Endothelial cell of hepatic sinusoid (primary cell): ENCODE measurements around the gene SYCP3.
"Not testable (repeated sequence)": the region's sequence is repeated elsewhere in the genome, so short reads cannot be mapped to it uniquely, and the experiment has no call there.

Experiments used
- in situ Hi-C: cut with HindIII; loops from 2 replicates; pipeline ENCODE4 v1.10.0; 2017; ENCODE audit warnings: low sequenced_read_pairs

The SYCP3 gene

DNA sequence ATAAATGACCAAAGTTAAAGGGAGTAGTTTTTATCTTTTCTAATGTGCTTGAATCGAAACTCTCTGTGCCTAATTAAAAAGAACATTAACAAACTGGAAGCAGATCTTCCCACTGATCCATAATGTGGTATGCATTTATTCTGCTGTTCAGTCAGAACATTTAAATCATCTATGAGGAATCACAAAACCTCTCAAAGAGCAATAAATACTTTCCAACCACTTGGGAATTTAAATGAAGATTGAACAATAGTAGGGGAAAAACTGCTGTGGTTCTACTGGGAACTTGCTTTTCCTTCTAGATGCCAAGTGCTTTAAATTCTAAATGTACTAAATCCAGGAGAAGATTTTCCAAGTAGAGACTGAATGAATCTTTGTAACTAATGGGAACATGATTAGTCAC is 54.2 kb downstream of the SYCP3 start:
- in situ Hi-C loops, result no loop called here

DNA sequence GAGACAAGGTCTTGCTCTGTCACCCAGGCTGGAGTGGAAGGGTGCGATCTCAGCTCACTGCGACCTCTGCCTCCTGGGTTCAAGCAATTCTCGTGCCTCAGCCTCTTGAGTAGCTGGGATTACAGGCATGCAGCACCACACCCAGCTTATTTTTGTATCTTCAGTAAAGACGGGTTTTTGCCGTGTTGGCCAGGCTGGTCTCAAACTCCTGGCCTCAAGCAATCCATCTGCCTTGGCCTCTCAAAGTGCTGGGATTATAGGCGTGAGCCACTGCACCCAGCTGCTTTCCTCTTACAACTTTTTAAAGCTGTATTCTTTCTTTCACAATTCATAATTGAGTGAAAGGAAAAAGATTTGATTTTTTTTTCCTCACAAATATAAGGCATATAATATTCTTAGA is 57.6 kb downstream of the SYCP3 start:
- in situ Hi-C loops, result not testable (repeated sequence)

DNA sequence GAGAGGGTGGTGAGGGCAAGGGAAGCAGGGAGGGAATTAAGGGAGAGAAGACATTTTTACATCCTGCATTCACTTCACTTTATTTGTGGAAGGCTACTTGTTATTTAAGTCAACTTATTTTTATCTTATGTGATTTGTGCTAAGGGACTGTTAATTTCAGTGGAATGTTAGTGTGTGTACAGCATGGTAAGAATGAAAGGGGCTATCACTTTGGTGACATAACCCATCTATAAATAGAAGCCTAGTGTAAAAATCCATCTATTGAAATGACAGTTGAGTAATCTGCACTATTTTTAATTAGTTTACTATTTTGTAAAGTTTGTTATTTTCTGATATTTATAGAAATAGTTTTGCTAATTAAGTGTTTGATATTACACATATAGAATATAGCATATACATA is 58.6 kb downstream of the SYCP3 start:
- in situ Hi-C loops, result no loop called here

DNA sequence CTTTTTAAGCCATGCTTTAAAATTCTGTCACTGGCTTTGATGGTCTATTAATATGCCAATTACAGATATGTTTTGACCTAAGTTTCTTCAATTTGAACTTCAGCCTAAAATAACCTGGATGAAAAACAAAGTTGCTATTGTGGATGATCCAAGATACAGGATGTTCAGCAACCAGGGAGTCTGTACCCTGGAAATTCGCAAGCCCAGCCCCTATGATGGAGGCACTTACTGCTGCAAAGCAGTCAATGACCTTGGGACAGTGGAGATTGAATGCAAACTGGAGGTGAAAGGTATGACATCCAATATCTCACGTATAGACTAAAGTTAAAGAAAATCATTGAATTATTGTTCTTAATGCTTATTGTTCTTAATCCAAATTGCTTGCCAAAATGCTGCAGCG is 59.0 kb downstream of the SYCP3 start:
- in situ Hi-C loops, result no loop called here
